Loucy (cell line): ENCODE data around the gene CD4.

Source experiments
- H2AFZ ChIP-seq: fragments of 200-600 bp; sonication (generic); 2 replicates; pipeline ENCODE4 v1.6.0; 2016; ENCODE audit warnings: antibody characterized with exemption, mild to moderate bottlenecking, low read length, moderate library complexity
- H3F3A ChIP-seq: fragments of 200-600 bp; 2 replicates; pipeline ENCODE4 v1.6.0; 2016; ENCODE audit warnings: antibody characterized with exemption, low read depth, mild to moderate bottlenecking
- H3K27me3 ChIP-seq: fragments of 200-600 bp; sonication (generic); 2 replicates; pipeline ENCODE4 v1.6.1; 2014; ENCODE audit warnings: low read length, mild to moderate bottlenecking; ENCODE audit not compliant: insufficient read depth, poor library complexity, severe bottlenecking
- H3K36me3 ChIP-seq: fragments of 200-600 bp; sonication (generic); 2 replicates; pipeline ENCODE4 v1.6.1; 2016; ENCODE audit warnings: low read length; ENCODE audit not compliant: insufficient read depth
- H3K4me1 ChIP-seq: fragments of 200-600 bp; sonication (generic); 2 replicates; pipeline ENCODE4 v1.5.1; 2014; ENCODE audit warnings: low read length, mild to moderate bottlenecking; ENCODE audit not compliant: insufficient read depth, poor library complexity, severe bottlenecking
- H3K4me2 ChIP-seq: fragments of 200-600 bp; sonication (generic); 2 replicates; pipeline ENCODE4 v1.6.0; 2014; ENCODE audit warnings: antibody characterized with exemption, low read length, low read depth, mild to moderate bottlenecking; ENCODE audit not compliant: poor library complexity, severe bottlenecking
- H3K4me3 ChIP-seq: fragments of 200-600 bp; sonication (generic); 2 replicates; pipeline ENCODE4 v1.5.1; 2014; ENCODE audit warnings: low read length, mild to moderate bottlenecking, mixed read lengths; ENCODE audit not compliant: poor library complexity, severe bottlenecking
- H3K79me2 ChIP-seq: fragments of 200-600 bp; sonication (generic); 2 replicates; pipeline ENCODE4 v1.6.1; 2014; ENCODE audit warnings: low read length; ENCODE audit not compliant: insufficient read depth
- H3K9ac ChIP-seq: fragments of 200-600 bp; sonication (generic); 2 replicates; pipeline ENCODE4 v1.6.0; 2014; ENCODE audit warnings: mild to moderate bottlenecking, low read depth, low read length, moderate library complexity; ENCODE audit not compliant: poor library complexity, severe bottlenecking
- H3K9me2 ChIP-seq: fragments of 200-600 bp; sonication (generic); replicated peaks from 2 replicates; pipeline ENCODE4 v1.6.1; 2016; ENCODE audit warnings: low read depth, low read length, mixed read lengths
- H3K9me3 ChIP-seq: fragments of 200-600 bp; sonication (generic); 2 replicates; pipeline ENCODE4 v1.6.1; 2014; ENCODE audit warnings: mild to moderate bottlenecking, antibody characterized with exemption, low read length, low read depth; ENCODE audit not compliant: insufficient read depth
- H4K20me1 ChIP-seq: fragments of 200-600 bp; sonication (generic); 2 replicates; pipeline ENCODE4 v1.6.0; 2014; ENCODE audit warnings: antibody characterized with exemption, low read length, mild to moderate bottlenecking; ENCODE audit not compliant: insufficient read depth, poor library complexity, severe bottlenecking
- EZH2phosphoT487 ChIP-seq: fragments of 200-600 bp; IDR thresholded peaks from 2 replicates; pipeline ENCODE4 v1.6.1; 2018; ENCODE audit warnings: antibody characterized with exemption, mild to moderate bottlenecking, moderate library complexity, borderline replicate concordance
- TF ChIP-seq, protein P1 (sequence below): fragments of 200-600 bp; sonication (generic); conservative IDR thresholded peaks from 2 replicates; pipeline ENCODE4 v1.5.1; 2014; ENCODE audit warnings: mild to moderate bottlenecking, antibody characterized with exemption, low read length

Gene CD4

GRCh38 chr12:6773590-6774351, 15.6 kb upstream of the CD4 start:
- Histone ChIP-seq H3K9me3 (no peaks in the 10 kb centered on the region), H3K4me3 (no peak overlapping the region), H3K4me2 (no peak overlapping the region), H3K27me3 (no peaks in the 10 kb centered on the region), H3K79me2 (peaks cover 11% of the 10 kb centered on the region), H3F3A (no peaks in the 10 kb centered on the region), H2AFZ (no peak overlapping the region), H3K9me2 (no peaks in the 10 kb centered on the region), H3K36me3 (peaks cover 3% of the 10 kb centered on the region; the same call in 1 of the 2 replicates), H3K4me1 (peaks cover 13% of the 10 kb centered on the region), H3K9ac (no peak overlapping the region), H4K20me1 (peaks cover 8% of the 10 kb centered on the region)
- TF ChIP-seq, protein P1, sequence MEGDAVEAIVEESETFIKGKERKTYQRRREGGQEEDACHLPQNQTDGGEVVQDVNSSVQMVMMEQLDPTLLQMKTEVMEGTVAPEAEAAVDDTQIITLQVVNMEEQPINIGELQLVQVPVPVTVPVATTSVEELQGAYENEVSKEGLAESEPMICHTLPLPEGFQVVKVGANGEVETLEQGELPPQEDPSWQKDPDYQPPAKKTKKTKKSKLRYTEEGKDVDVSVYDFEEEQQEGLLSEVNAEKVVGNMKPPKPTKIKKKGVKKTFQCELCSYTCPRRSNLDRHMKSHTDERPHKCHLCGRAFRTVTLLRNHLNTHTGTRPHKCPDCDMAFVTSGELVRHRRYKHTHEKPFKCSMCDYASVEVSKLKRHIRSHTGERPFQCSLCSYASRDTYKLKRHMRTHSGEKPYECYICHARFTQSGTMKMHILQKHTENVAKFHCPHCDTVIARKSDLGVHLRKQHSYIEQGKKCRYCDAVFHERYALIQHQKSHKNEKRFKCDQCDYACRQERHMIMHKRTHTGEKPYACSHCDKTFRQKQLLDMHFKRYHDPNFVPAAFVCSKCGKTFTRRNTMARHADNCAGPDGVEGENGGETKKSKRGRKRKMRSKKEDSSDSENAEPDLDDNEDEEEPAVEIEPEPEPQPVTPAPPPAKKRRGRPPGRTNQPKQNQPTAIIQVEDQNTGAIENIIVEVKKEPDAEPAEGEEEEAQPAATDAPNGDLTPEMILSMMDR: no peak

DNA sequence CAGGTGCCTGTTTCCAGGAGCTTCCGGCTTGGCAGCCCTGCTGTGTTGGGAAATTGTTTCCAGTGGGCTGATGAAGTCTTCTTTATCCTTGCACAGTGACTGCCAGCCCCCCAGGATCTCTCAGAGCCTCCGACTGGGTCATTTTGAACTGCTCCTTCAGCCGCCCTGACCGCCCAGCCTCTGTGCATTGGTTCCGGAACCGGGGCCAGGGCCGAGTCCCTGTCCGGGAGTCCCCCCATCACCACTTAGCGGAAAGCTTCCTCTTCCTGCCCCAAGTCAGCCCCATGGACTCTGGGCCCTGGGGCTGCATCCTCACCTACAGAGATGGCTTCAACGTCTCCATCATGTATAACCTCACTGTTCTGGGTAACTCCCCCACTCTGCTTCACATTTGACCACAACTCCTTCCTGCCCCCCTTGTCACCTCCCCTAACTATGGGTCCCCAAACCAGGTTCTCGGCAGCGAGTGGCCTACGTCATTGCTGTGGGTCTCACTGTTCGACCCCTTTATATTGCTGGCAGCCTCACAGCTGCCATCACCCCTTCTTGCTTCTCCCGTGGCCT, 14.7 kb upstream of the CD4 start:
- Histone ChIP-seq H3K4me1 (peaks cover 6% of the 10 kb centered on the region), H4K20me1 (peaks cover 2% of the 10 kb centered on the region), H3K27me3 (no peaks in the 10 kb centered on the region), H3K79me2 (peaks cover 3% of the 10 kb centered on the region; the same call in 1 of the 2 replicates), H3F3A (no peaks in the 10 kb centered on the region), H3K9ac (peak overlapping the region; percentile 23), H2AFZ (no peak overlapping the region), H3K9me2 (no peaks in the 10 kb centered on the region), H3K9me3 (no peaks in the 10 kb centered on the region), H3K36me3 (peaks cover 3% of the 10 kb centered on the region; the same call in 1 of the 2 replicates), H3K4me3 (no peak overlapping the region), H3K4me2 (no peak overlapping the region)
- TF ChIP-seq, protein P1: no peak
- no peak for TF ChIP-seq EZH2phosphoT487

GRCh38 chr12:6775185-6776174, 13.8 kb upstream of the CD4 start:
- H3K9ac ChIP-seq: peak overlapping the region; percentile 23
- H3K27me3 ChIP-seq: no peaks in the 10 kb centered on the region
- H3K36me3 ChIP-seq: peaks cover 1% of the 10 kb centered on the region; the same call in 1 of the 2 replicates

More at GRCh38 chr12:6775185-6776174, 13.8 kb upstream of the CD4 start:
- Histone ChIP-seq H2AFZ (no peak overlapping the region), H3K9me2 (no peaks in the 10 kb centered on the region), H3F3A (no peaks in the 10 kb centered on the region), H3K4me3 (no peak overlapping the region), H3K9me3 (no peaks in the 10 kb centered on the region), H3K79me2 (no peaks in the 10 kb centered on the region), H3K4me2 (no peak overlapping the region), H3K4me1 (peaks cover 4% of the 10 kb centered on the region), H4K20me1 (no peaks in the 10 kb centered on the region)
- TF ChIP-seq, protein P1: no peak
- no peak for TF ChIP-seq EZH2phosphoT487
